Measurements from ENCODE around the gene LDHD.

DNA sequence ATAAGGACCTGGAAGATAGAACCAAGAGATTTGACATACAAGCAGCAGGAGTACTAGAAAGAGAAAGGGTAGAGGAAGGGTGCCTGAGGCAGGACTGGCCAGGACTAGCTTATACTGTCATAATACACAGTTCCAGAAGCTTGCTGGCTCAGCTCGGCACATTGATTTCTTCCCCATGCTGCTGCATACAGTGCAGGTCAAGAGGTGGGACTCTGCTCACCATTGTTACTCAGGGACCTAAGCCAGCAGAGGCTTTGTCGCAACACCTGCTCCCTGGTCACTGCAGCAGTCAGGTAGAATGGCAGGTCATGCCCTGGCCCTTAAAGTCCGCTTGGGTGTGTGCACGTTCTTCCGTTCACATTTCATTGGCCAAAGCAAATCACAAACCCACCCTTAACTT lies 32.8 kb downstream of the LDHD start:
- no peak for TF ChIP-seq MNT (conservative IDR thresholded peaks at IDR 0.05)
- TF ChIP-seq ZEB2 (IDR thresholded peaks at IDR 0.05), result no peak
- no peak for TF ChIP-seq POLR2A (conservative IDR thresholded peaks at IDR 0.05)
